Activated CD8-positive, alpha-beta memory T cell treated with anti-CD3 and anti-CD28 coated beads, Interleukin-2, amount 10 ng/mL, durations not matched to agents 7 days and 5 days (primary cell): ENCODE data around the gene CREB3L2. TPM values are rescaled to one million over a fixed set of nuclear protein-coding genes. Genes with fewer than 3 reads are reported as not detected.

Source experiments
- ATAC-seq: fragments of 150-1000 bp; cut with Tn5 transposase; one replicate; pipeline ENCODE4 v1.10.0; 2021; ENCODE audit warnings: moderate library complexity
- CTCF ChIA-PET: fragments of 350-600 bp; sonication (Branson Sonifier 250); formaldehyde crosslinking; loops from one replicate; lab custom pipeline; 2021; ENCODE audit warnings: antibody characterized with exemption; lab: Charles Lee
- DNase-seq: peaks from one replicate; pipeline ENCODE4 v3.0.0-alpha.2; 2020
- H3K27ac Mint-ChIP-seq: one replicate; pipeline ENCODE4 v1.8.0; 2021; ENCODE audit warnings: mild to moderate bottlenecking, mixed read lengths
- H3K27me3 Mint-ChIP-seq: one replicate; pipeline ENCODE4 v1.8.0; 2021; ENCODE audit warnings: mixed read lengths
- H3K36me3 Mint-ChIP-seq: one replicate; pipeline ENCODE4 v1.8.0; 2021; ENCODE audit warnings: mild to moderate bottlenecking, mixed read lengths
- H3K4me1 Mint-ChIP-seq: one replicate; pipeline ENCODE4 v1.8.0; 2021; ENCODE audit warnings: mixed read lengths
- H3K4me3 Mint-ChIP-seq: one replicate; pipeline ENCODE4 v1.8.0; 2021; ENCODE audit warnings: mild to moderate bottlenecking, moderate library complexity, mixed read lengths
- H3K9me3 Mint-ChIP-seq: one replicate; pipeline ENCODE4 v1.8.0; 2022; ENCODE audit warnings: low read depth, mixed read lengths
- total RNA-seq, 2 experiments: library from RNA; stranded (reverse); gene quantifications; one replicate each; pipeline ENCODE4 v1.2.3, GENCODE V29; 2021

The CREB3L2 gene
- total RNA-seq, 2 experiments from 2014 or later: 24.0 to 29.0 TPM

DNA sequence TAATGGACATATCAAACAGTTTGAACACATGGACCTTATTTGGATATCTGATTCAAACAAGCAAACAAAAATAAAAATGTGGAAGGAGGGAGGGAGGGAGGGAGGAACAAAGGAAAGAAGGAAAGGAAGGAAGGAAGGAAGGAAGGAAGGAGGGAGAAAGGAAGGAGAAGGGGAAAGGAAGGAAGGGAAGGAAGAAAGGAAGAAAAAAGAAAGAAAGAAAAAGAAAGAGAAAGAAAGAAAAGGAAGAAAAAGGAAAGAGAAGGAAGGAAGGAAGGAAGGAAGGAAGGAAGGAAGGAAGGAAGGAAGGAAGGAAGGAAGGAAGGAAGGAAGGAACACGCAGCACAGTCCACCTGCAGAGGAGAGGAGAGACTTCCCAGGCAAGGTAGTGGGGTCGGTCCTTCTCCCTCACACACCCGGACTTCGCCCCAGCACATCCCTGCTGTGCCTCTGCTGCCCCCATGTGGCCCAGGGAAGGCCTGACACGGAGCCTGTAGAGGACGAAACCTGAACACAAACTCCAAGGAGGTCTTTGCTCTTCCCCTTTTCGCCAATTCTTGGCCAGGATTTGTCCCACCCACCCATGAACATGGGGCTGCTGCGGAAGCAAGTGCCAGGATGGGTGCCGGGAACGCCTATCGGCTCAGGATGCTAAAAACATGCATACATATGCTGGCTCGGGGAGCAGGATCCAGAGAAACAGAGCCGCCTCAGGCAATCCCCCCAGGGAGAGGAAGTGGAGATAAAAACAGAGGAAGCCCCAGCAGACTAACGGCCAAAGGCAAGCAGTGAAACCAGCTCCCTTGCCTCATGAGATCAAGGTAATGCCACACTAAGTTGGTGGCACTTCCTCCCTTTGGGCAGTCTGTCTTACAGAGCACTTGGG lies 102.8 kb downstream of the CREB3L2 start:
- H3K4me3 Mint-ChIP-seq: peak overlapping the region; percentile 36
- peak overlapping the region; percentile 49 for H3K27ac Mint-ChIP-seq
- peaks cover 40% of the 10 kb centered on the region for H3K4me1 Mint-ChIP-seq
- CTCF ChIA-PET: interaction anchor here (0.8 to 8.8 kb wide), 7 partner anchors 8 to 245 kb away, joined by 3 to 256 read pairs (median 4); partner anchors contain the start of gene CREB3L2
- DNase-seq (peak; percentile 85), ATAC-seq (peak; percentile 91)
- no peaks in the 10 kb centered on the region for H3K27me3 Mint-ChIP-seq
- H3K9me3 Mint-ChIP-seq: no peaks in the 10 kb centered on the region
- peaks cover 20% of the 10 kb centered on the region for H3K36me3 Mint-ChIP-seq

DNA sequence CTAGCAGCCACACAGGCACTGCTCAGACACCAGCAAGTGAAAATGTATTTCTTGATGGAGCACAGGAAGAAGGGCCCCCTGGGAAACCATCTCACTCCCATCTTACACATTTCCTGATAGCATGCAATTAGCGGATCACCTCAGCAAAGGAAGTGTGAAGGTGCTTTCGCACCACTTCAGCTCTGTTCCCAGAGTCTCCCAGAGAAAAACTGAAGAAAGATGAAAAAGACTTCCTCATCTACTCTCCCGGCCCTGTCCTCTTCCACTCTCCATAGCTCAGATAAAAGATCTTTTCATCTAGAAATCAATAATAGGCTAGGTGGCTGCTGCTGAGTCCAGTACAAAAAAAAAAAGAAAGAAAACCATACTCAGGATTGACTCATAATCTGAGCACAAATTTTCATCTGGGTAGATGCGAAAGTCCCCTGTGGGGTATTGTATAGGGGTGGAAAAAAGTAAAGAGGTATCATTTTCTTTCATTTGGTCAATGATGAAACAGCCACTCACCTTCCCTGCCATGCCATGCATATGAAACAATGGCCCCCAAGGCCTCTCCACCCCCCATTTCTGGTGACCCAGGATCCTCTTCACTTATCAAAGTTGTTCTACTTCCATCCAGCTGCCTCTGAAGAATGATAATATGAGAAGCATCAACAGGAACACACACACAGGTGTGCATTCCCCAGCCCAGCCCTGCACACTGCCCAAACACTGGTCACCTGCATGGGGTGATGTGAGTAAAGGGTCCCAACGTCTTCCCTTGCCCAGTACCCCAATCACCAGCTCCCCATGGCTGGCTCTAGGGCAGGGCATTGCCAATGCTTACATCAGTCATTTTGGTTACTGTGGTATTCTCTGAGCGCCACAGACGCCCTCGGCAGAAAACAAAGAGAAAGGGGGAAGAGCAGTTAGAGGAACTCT lies 106.3 kb downstream of the CREB3L2 start:
- Mint-ChIP-seq H3K27ac (peak overlapping the region; percentile 58), H3K4me3 (no peak overlapping the region), H3K9me3 (no peaks in the 10 kb centered on the region), H3K4me1 (peaks cover 34% of the 10 kb centered on the region), H3K36me3 (peaks cover 20% of the 10 kb centered on the region), H3K27me3 (no peaks in the 10 kb centered on the region)
- DNase-seq (peak; percentile 44), ATAC-seq (peak; percentile 46)
- CTCF ChIA-PET: interaction anchor here (1.9 to 2.2 kb wide), 2 partner anchors 107 to 240 kb away, joined by 9 to 10 read pairs; partner anchors contain the start of gene CREB3L2

- H3K27me3 Mint-ChIP-seq: no peaks in the 10 kb centered on the region
Observed at GRCh38 chr7:137893143-137893742, 108.6 kb downstream of the CREB3L2 start.

DNA sequence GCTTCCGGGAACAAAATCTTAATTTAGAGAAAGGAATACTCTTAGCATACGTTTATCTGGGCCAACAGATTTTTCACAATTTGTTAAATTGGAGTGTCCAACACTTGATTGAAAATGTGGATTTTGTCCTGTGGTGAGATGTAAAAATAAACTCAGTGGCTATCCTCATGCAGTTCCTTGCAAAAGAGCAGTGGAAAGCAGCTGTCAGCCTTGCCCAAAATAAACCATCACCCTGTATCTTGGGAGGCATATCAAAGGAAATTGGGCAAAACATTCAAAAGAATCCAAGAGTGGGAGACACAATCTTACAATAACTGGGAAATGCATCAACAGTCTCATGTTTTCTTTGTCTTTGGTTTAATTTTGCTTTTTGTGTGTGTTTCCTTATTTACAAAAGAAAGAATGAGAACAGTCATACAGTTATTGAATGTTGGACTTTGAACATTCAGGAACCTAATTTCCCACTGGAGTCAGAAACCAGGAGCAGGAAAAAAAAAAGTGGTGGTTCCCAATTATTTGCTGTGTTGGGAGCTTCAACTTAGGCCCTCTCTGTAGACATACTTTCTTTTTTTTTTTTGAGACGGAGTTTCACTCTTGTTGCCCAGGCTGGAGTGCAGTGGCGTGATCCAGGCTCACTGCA lies 110.8 kb downstream of the CREB3L2 start:
- no peaks in the 10 kb centered on the region for H3K9me3 Mint-ChIP-seq
- H3K4me1 Mint-ChIP-seq: peaks cover 27% of the 10 kb centered on the region
- no peak overlapping the region for H3K4me3 Mint-ChIP-seq
- no peaks in the 10 kb centered on the region for H3K27me3 Mint-ChIP-seq
- DNase-seq (no peak), ATAC-seq (no peak)
- H3K27ac Mint-ChIP-seq: no peak overlapping the region
- peaks cover 13% of the 10 kb centered on the region for H3K36me3 Mint-ChIP-seq
- CTCF ChIA-PET: interaction anchor here (0.7 kb wide), 2 partner anchors 9 to 13 kb away, joined by 3 read pairs; no protein-coding TSS in a partner anchor

More at GRCh38 chr7:137893143-137893742, 108.6 kb downstream of the CREB3L2 start:
- no peak for DNase-seq
- Mint-ChIP-seq H3K9me3 (no peaks in the 10 kb centered on the region), H3K36me3 (peaks cover 19% of the 10 kb centered on the region), H3K4me3 (no peak overlapping the region), H3K27ac (no peak overlapping the region), H3K4me1 (peaks cover 30% of the 10 kb centered on the region)
- ATAC-seq: no peak
- CTCF ChIA-PET: interaction anchor here (0.9 to 1.9 kb wide), 3 partner anchors 10 to 237 kb away, joined by 3 to 9 read pairs (median 8); partner anchors contain the start of gene CREB3L2

DNA sequence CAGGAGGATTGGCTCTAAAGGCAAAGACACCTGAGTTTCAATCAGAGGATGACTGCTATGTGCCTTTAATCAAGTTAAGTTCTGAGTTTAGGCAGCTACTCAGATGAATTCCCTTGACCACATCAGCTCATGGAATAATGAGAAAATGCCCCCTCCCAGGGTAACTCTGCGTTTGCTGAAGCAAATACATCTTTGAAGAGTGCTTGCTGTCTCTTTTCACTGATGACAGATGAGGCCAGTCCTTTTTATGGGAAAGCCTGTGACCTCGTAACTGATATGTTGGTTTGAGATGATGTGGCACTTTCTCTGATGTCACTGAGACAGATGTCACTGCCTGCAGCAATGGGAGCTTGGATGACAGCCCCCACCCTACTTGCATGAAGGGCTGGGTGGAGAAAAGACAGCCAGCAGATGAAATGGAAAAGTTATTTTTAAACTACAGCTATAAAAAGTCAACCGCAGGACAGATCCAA lies 111.4 kb downstream of the CREB3L2 start:
- Mint-ChIP-seq H3K4me1 (peaks cover 23% of the 10 kb centered on the region), H3K4me3 (no peak overlapping the region), H3K27me3 (no peaks in the 10 kb centered on the region), H3K36me3 (peaks cover 13% of the 10 kb centered on the region), H3K27ac (no peak overlapping the region), H3K9me3 (no peaks in the 10 kb centered on the region)
- DNase-seq: no peak
- CTCF ChIA-PET: interaction anchor here (0.7 to 0.9 kb wide), 3 partner anchors 9 to 119 kb away, joined by 3 read pairs; no protein-coding TSS in a partner anchor
- ATAC-seq: no peak

GRCh38 chr7:137888241-137888640 lies 113.6 kb downstream of the CREB3L2 start:
- ATAC-seq (no peak), DNase-seq (no peak)
- Mint-ChIP-seq H3K36me3 (peaks cover 7% of the 10 kb centered on the region), H3K4me3 (no peak overlapping the region), H3K4me1 (peaks cover 15% of the 10 kb centered on the region), H3K27ac (no peak overlapping the region), H3K27me3 (no peaks in the 10 kb centered on the region), H3K9me3 (no peaks in the 10 kb centered on the region)
- CTCF ChIA-PET: interaction anchor here (0.7 to 1.4 kb wide), 2 partner anchors 15 to 232 kb away, joined by 3 to 4 read pairs; no protein-coding TSS in a partner anchor

- H3K27me3 Mint-ChIP-seq: no peaks in the 10 kb centered on the region
- CTCF ChIA-PET: no interaction called here
- H3K9me3 Mint-ChIP-seq: no peaks in the 10 kb centered on the region
- peaks cover 11% of the 10 kb centered on the region for H3K36me3 Mint-ChIP-seq
- DNase-seq: no peak
- no peak for ATAC-seq
- H3K4me3 Mint-ChIP-seq: no peak overlapping the region
- H3K27ac Mint-ChIP-seq: no peak overlapping the region
- H3K4me1 Mint-ChIP-seq: peaks cover 27% of the 10 kb centered on the region
Observed at GRCh38 chr7:137886746-137887145, 115.1 kb downstream of the CREB3L2 start.

DNA sequence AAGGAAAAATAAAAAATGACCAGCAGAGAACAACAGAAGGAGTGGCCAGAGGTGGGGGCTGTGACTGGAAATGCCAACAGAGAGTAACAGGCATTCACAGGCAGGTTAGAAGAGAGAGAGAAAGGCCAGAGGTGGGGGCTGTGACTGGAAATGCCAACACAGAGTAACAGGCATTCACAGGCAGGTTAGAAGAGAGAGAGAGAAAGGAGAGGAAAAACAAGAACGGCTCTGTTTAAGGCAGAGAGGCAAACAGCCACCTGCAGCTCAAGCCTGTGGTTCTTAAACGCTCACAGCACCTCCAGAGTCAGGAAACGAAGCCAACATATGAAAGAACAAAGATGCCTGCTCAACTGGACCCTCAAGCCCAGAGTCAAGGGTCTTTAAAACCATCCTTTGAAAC lies 115.6 kb downstream of the CREB3L2 start:
- no peaks in the 10 kb centered on the region for H3K27me3 Mint-ChIP-seq
- no peak overlapping the region for H3K27ac Mint-ChIP-seq
- no peak for DNase-seq
- H3K4me1 Mint-ChIP-seq: peaks cover 29% of the 10 kb centered on the region
- CTCF ChIA-PET: no interaction called here
- no peaks in the 10 kb centered on the region for H3K9me3 Mint-ChIP-seq
- H3K36me3 Mint-ChIP-seq: peaks cover 14% of the 10 kb centered on the region
- no peak overlapping the region for H3K4me3 Mint-ChIP-seq
- ATAC-seq: no peak

DNA sequence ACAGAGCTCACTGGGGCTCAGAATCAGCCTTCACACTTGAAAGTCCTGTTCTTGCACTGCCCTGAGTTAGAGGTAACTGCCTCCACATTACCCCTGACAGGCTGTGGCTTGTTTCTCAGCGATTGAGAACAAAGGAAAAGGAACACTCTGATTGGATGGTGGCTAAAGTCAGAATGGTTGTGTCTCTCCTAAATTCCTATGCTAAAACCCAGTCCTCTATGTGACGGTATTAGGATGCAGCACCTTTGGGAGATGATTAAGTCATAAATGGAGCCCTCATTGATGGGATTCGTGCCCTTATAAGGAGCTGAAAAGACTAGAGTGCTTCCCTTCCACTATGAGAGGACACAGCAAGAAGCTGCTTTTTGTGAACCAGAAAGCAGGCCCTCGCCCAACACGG lies 116.2 kb downstream of the CREB3L2 start:
- peaks cover 11% of the 10 kb centered on the region for H3K36me3 Mint-ChIP-seq
- CTCF ChIA-PET: interaction anchor here (1.3 kb wide), 1 partner anchor 123 kb away, joined by 3 read pairs; no protein-coding TSS in a partner anchor
- H3K9me3 Mint-ChIP-seq: no peaks in the 10 kb centered on the region
- ATAC-seq (no peak), DNase-seq (no peak)
- no peak overlapping the region for H3K4me3 Mint-ChIP-seq
- no peak overlapping the region for H3K27ac Mint-ChIP-seq
- H3K4me1 Mint-ChIP-seq: peaks cover 29% of the 10 kb centered on the region
- no peaks in the 10 kb centered on the region for H3K27me3 Mint-ChIP-seq

DNA sequence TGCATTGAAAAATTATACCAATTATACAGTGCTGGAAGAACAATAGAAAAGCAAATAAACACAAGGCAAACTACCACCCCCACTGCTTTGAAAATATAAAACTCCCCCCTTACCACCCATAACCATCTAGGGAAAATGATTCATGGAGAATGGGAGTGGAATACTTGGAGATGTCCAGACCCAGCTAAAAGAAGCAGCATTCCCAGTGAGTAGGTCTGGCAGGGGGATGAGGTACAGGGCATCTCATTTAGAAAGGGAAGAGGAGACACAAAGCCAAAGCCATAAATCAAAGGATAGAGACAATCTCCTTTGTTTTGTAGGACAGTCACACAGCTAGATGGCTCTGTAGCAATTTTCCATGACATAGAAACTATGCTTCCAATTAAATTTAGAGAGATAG lies 119.1 kb downstream of the CREB3L2 start:
- CTCF ChIA-PET: interaction anchor here (1.4 kb wide), 1 partner anchor 227 kb away, joined by 3 read pairs; no protein-coding TSS in a partner anchor
- ATAC-seq (no peak), DNase-seq (no peak)
- Mint-ChIP-seq H3K9me3 (no peaks in the 10 kb centered on the region), H3K4me1 (peaks cover 18% of the 10 kb centered on the region), H3K27ac (no peak overlapping the region), H3K27me3 (no peaks in the 10 kb centered on the region), H3K4me3 (no peak overlapping the region), H3K36me3 (peaks cover 21% of the 10 kb centered on the region)

GRCh38 chr7:137882261-137882668 lies 119.6 kb downstream of the CREB3L2 start:
- peaks cover 21% of the 10 kb centered on the region for H3K36me3 Mint-ChIP-seq
- CTCF ChIA-PET: interaction anchor here (1.4 kb wide), 1 partner anchor 226 kb away, joined by 3 read pairs; no protein-coding TSS in a partner anchor
- ATAC-seq: peak; percentile 97
- no peak overlapping the region for H3K4me3 Mint-ChIP-seq
- DNase-seq: peak; percentile 66
- H3K4me1 Mint-ChIP-seq: peaks cover 18% of the 10 kb centered on the region
- H3K9me3 Mint-ChIP-seq: no peaks in the 10 kb centered on the region
- H3K27ac Mint-ChIP-seq: no peak overlapping the region
- no peaks in the 10 kb centered on the region for H3K27me3 Mint-ChIP-seq
